HG03342 (cell line): Measurements from ENCODE around the gene RAMAC.
"Not testable (repeated sequence)": the region's sequence is repeated elsewhere in the genome, so short reads cannot be mapped to it uniquely, and the experiment has no call there.

Experiments
- ATAC-seq: cut with Tn5 transposase; IDR thresholded peaks from one replicate; pipeline ENCODE4 v1.9.1; 2021; ENCODE audit warnings: mild to moderate bottlenecking, moderate library complexity; ENCODE audit not compliant: unreplicated experiment

The RAMAC gene

GRCh38 chr15:83011271-83012075 is 25.5 kb downstream of the RAMAC start, which contains the start of gene C15orf40:
Gene C15orf40 (minus strand): TSS chr15:83011639. CDS start chr15:83011607, 32 bp downstream.
- peak; percentile 83 for ATAC-seq

- ATAC-seq, result no peak
Observed at GRCh38 chr15:83012076-83012426, 26.0 kb downstream of the RAMAC start.

DNA sequence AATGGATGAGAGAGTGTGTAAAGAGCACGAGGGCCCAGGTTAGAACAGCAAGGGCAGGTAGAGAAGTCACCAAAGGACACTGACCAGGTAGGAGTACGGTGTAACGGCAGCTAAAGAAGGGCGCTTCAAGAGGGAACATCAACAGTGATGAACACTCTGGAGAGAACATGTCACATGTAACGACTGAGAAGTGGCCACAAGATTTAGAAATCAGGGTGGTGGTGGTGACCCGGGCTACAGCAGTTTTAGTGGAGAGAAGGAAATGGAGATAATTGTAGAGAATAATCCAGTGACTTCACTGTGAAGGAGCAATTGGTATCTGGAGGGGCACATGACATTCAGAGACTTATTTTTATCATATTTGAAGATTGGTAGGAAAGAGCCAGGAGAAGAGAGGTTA is 26.6 kb downstream of the RAMAC start:
- ATAC-seq, result no peak

GRCh38 chr15:83014205-83014653 is 28.2 kb downstream of the RAMAC start:
- no peak for ATAC-seq

DNA sequence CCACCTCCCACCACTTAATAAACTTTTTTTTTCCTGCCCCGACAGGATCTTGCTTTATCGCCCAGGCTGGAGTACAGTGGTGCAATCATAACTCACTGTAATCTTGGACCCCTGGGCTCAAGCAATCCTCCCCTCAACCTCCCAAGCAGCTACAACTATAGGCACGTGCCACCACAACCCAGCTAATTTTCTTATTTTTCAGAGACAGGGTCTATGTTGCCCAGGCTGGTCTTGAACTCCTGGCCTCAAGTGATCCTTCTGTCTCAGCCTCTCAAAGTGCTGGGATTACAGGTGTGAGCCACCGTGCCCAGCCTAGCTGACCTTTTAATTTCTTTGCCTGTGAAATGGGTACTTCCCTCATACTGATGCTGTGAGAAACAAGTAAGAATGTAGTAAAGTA is 29.4 kb downstream of the RAMAC start:
- no peak for ATAC-seq

GRCh38 chr15:83016906-83017305 is 30.9 kb downstream of the RAMAC start:
- no peak for ATAC-seq

- no peak for ATAC-seq
Observed at GRCh38 chr15:83018436-83018835, 32.4 kb downstream of the RAMAC start.

DNA sequence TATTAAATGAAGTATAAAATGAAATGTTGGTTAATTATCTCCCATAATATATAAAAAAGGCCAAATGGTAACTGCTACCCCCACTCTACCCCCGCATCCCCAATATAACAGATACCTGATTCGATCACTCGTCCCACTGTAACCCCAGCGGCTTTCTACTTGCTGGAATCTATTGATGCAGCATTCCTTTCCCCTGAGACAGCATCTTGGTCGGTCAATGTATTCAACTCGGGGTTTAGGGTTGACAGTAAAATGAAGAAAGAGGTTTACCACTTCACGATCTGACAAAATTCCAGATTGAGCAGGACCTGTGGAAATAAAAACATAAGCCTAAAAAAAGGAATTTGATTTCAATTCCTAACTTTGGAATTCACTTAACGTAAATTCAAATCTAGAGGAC is 44.0 kb downstream of the RAMAC start:
- ATAC-seq, result no peak

- not testable (repeated sequence) for ATAC-seq
Observed at GRCh38 chr15:83031234-83031633, 45.2 kb downstream of the RAMAC start.

DNA sequence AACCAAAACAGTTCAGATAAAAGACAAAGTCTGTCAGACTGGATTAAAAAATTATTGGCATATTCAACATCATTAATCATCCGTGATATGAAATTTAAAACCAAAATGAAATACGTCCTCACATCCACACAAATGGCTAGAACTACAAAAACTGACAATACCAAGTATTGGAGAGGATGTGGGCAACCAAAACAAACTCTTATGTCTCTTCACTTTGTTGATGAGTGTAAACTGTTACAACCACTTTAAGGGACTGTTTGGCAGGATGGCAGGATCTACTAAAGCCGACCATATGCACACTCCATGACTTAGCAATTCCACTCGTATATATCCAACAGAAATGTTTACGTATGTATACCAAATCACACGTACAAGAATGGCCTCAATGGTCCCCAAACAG is 50.2 kb downstream of the RAMAC start:
- no peak for ATAC-seq

- no peak for ATAC-seq
Observed at GRCh38 chr15:83039206-83039605, 53.2 kb downstream of the RAMAC start.
